SK-N-SH treated with all-trans-retinoic acid at 6 μM for 48 hours (cell line): ENCODE results near the gene ATP2B1.

Experiments
- ATAC-seq: fragments of 200-7000 bp; cut with Tn5 transposase; 3 replicates; pipeline ENCODE4 v1.9.1; 2020; ENCODE audit warnings: mild to moderate bottlenecking, moderate library complexity
- ARNTL ChIP-seq: fragments of 450-650 bp; formaldehyde crosslinking; IDR thresholded peaks from 2 replicates; pipeline ENCODE4 v1.5.0; 2020; ENCODE audit warnings: low read depth, mild to moderate bottlenecking, moderate library complexity, borderline replicate concordance
- BACH2 ChIP-seq: fragments of 250-450 bp; sonication (Bioruptor Pico); IDR thresholded peaks from 2 replicates; pipeline ENCODE4 v1.9.0; 2021; ENCODE audit warnings: mild to moderate bottlenecking, borderline replicate concordance
- CSDC2 ChIP-seq: fragments of 250-450 bp; sonication (Bioruptor Pico); IDR thresholded peaks from 2 replicates; pipeline ENCODE4 v1.5.0; 2020; ENCODE audit warnings: mild to moderate bottlenecking, moderate library complexity
- ESRRG ChIP-seq: fragments of 250-450 bp; sonication (Bioruptor Pico); IDR thresholded peaks from 2 replicates; pipeline ENCODE4 v1.6.1; 2021; ENCODE audit warnings: mild to moderate bottlenecking
- GLIS3 ChIP-seq: fragments of 250-450 bp; sonication (Bioruptor Pico); IDR thresholded peaks from 2 replicates; pipeline ENCODE4 v1.5.0; 2020; ENCODE audit warnings: mild to moderate bottlenecking, moderate library complexity
- ISL1 ChIP-seq: fragments of 250-450 bp; sonication (Bioruptor Pico); IDR thresholded peaks from 2 replicates; pipeline ENCODE4 v2.1.2; 2022; ENCODE audit warnings: mild to moderate bottlenecking, moderate library complexity
- POU6F1 ChIP-seq: fragments of 250-450 bp; sonication (Bioruptor Pico); IDR thresholded peaks from 2 replicates; pipeline ENCODE4 v1.8.0; 2021; ENCODE audit warnings: low read depth, mild to moderate bottlenecking, moderate library complexity, borderline replicate concordance
- PPARA ChIP-seq: fragments of 250-450 bp; sonication (Bioruptor Pico); IDR thresholded peaks from 2 replicates; pipeline ENCODE4 v1.5.0; 2020; ENCODE audit warnings: mild to moderate bottlenecking, borderline replicate concordance
- RARB ChIP-seq: fragments of 250-450 bp; sonication (Bioruptor Pico); IDR thresholded peaks from 2 replicates; pipeline ENCODE4 v1.8.0; 2021; ENCODE audit warnings: mild to moderate bottlenecking, moderate library complexity
- SNAI2 ChIP-seq: fragments of 250-450 bp; sonication (Bioruptor Pico); IDR thresholded peaks from 2 replicates; pipeline ENCODE4 v1.5.0; 2020; ENCODE audit warnings: mild to moderate bottlenecking, moderate library complexity
- TCF4 ChIP-seq: fragments of 250-450 bp; sonication (Bioruptor Pico); IDR thresholded peaks from 2 replicates; pipeline ENCODE4 v1.8.0; 2021; ENCODE audit warnings: mild to moderate bottlenecking, moderate library complexity, borderline replicate concordance
- TOX ChIP-seq: fragments of 250-450 bp; sonication (Bioruptor Pico); IDR thresholded peaks from 2 replicates; pipeline ENCODE4 v1.8.0; 2021; ENCODE audit warnings: mild to moderate bottlenecking, moderate library complexity, borderline replicate concordance
- ZFP3 ChIP-seq: fragments of 250-450 bp; sonication (Bioruptor Pico); IDR thresholded peaks from 2 replicates; pipeline ENCODE4 v1.5.0; 2020; ENCODE audit warnings: mild to moderate bottlenecking, moderate library complexity
- ZFP30 ChIP-seq: fragments of 450-650 bp; formaldehyde crosslinking; IDR thresholded peaks from 2 replicates; pipeline ENCODE4 v1.5.0; 2022; ENCODE audit warnings: mild to moderate bottlenecking, moderate library complexity
- ZNF565 ChIP-seq: fragments of 450-650 bp; formaldehyde crosslinking; conservative IDR thresholded peaks from 2 replicates; pipeline ENCODE4 v1.5.0; 2020; ENCODE audit warnings: low read depth, mild to moderate bottlenecking, moderate library complexity
- ZNF70 ChIP-seq: fragments of 450-650 bp; formaldehyde crosslinking; IDR thresholded peaks from 2 replicates; pipeline ENCODE4 v1.5.0; 2020; ENCODE audit warnings: mild to moderate bottlenecking, moderate library complexity
- ZNF8 ChIP-seq: fragments of 450-650 bp; formaldehyde crosslinking; IDR thresholded peaks from 2 replicates; pipeline ENCODE4 v1.5.0; 2020; ENCODE audit warnings: mild to moderate bottlenecking, moderate library complexity
- TF ChIP-seq, protein P1 (sequence below): fragments of 250-450 bp; sonication (Bioruptor Pico); IDR thresholded peaks from 2 replicates; pipeline ENCODE4 v1.8.0; 2020; ENCODE audit warnings: mild to moderate bottlenecking, moderate library complexity, borderline replicate concordance
- TF ChIP-seq, protein P2 (sequence below): fragments of 250-450 bp; sonication (Bioruptor Pico); IDR thresholded peaks from 2 replicates; pipeline ENCODE4 v1.5.0; 2020; ENCODE audit warnings: mild to moderate bottlenecking, moderate library complexity
- TF ChIP-seq, protein P3 (sequence below): fragments of 250-450 bp; sonication (Bioruptor Pico); IDR thresholded peaks from 2 replicates; pipeline ENCODE4 v1.5.1; 2021; ENCODE audit warnings: mild to moderate bottlenecking, moderate library complexity

The ATP2B1 gene

GRCh38 chr12:89593233-89593632, 115.4 kb downstream of the ATP2B1 start (continued):
- TF ChIP-seq, protein P1, sequence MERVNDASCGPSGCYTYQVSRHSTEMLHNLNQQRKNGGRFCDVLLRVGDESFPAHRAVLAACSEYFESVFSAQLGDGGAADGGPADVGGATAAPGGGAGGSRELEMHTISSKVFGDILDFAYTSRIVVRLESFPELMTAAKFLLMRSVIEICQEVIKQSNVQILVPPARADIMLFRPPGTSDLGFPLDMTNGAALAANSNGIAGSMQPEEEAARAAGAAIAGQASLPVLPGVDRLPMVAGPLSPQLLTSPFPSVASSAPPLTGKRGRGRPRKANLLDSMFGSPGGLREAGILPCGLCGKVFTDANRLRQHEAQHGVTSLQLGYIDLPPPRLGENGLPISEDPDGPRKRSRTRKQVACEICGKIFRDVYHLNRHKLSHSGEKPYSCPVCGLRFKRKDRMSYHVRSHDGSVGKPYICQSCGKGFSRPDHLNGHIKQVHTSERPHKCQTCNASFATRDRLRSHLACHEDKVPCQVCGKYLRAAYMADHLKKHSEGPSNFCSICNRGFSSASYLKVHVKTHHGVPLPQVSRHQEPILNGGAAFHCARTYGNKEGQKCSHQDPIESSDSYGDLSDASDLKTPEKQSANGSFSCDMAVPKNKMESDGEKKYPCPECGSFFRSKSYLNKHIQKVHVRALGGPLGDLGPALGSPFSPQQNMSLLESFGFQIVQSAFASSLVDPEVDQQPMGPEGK (CRISPR knock-in tag) = no peak
- TF ChIP-seq, protein P2, sequence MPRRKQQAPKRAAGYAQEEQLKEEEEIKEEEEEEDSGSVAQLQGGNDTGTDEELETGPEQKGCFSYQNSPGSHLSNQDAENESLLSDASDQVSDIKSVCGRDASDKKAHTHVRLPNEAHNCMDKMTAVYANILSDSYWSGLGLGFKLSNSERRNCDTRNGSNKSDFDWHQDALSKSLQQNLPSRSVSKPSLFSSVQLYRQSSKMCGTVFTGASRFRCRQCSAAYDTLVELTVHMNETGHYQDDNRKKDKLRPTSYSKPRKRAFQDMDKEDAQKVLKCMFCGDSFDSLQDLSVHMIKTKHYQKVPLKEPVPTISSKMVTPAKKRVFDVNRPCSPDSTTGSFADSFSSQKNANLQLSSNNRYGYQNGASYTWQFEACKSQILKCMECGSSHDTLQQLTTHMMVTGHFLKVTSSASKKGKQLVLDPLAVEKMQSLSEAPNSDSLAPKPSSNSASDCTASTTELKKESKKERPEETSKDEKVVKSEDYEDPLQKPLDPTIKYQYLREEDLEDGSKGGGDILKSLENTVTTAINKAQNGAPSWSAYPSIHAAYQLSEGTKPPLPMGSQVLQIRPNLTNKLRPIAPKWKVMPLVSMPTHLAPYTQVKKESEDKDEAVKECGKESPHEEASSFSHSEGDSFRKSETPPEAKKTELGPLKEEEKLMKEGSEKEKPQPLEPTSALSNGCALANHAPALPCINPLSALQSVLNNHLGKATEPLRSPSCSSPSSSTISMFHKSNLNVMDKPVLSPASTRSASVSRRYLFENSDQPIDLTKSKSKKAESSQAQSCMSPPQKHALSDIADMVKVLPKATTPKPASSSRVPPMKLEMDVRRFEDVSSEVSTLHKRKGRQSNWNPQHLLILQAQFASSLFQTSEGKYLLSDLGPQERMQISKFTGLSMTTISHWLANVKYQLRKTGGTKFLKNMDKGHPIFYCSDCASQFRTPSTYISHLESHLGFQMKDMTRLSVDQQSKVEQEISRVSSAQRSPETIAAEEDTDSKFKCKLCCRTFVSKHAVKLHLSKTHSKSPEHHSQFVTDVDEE = no peak

GRCh38 chr12:89589753-89590152, 118.9 kb downstream of the ATP2B1 start:
- TF ChIP-seq GLIS3 (CRISPR knock-in tag) = no peak
- no peak for TF ChIP-seq ZFP3 (CRISPR knock-in tag)
- TF ChIP-seq TOX (CRISPR knock-in tag) = no peak
- no peak for TF ChIP-seq BACH2 (CRISPR knock-in tag)
- no peak for TF ChIP-seq SNAI2 (CRISPR knock-in tag)
- ATAC-seq = no peak

GRCh38 chr12:89578499-89578898, 130.1 kb downstream of the ATP2B1 start:
- no peak for TF ChIP-seq GLIS3 (CRISPR knock-in tag)
- no peak for TF ChIP-seq RARB (CRISPR knock-in tag)
- TF ChIP-seq ZFP3 (CRISPR knock-in tag) = no peak
- TF ChIP-seq, protein P2 = no peak
- no peak for TF ChIP-seq TOX (CRISPR knock-in tag)
- TF ChIP-seq ISL1 (CRISPR knock-in tag) = no peak
- TF ChIP-seq TCF4 (CRISPR knock-in tag) = no peak
- TF ChIP-seq POU6F1 = no peak
- no peak for TF ChIP-seq CSDC2 (CRISPR knock-in tag)
- TF ChIP-seq, protein P1 (CRISPR knock-in tag) = no peak
- no peak for TF ChIP-seq ZNF70
- TF ChIP-seq ZNF8 = no peak
- ATAC-seq = no peak

- ATAC-seq = no peak
- TF ChIP-seq, protein P3, sequence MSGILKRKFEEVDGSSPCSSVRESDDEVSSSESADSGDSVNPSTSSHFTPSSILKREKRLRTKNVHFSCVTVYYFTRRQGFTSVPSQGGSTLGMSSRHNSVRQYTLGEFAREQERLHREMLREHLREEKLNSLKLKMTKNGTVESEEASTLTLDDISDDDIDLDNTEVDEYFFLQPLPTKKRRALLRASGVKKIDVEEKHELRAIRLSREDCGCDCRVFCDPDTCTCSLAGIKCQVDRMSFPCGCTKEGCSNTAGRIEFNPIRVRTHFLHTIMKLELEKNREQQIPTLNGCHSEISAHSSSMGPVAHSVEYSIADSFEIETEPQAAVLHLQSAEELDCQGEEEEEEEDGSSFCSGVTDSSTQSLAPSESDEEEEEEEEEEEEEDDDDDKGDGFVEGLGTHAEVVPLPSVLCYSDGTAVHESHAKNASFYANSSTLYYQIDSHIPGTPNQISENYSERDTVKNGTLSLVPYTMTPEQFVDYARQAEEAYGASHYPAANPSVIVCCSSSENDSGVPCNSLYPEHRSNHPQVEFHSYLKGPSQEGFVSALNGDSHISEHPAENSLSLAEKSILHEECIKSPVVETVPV = no peak
- TF ChIP-seq PPARA (CRISPR knock-in tag) (no peak), ZFP3 (CRISPR knock-in tag) (no peak), ZFP30 (CRISPR knock-in tag) (no peak), ZNF565 (CRISPR knock-in tag) (no peak), ARNTL (CRISPR knock-in tag) (no peak), BACH2 (CRISPR knock-in tag) (no peak), ESRRG (CRISPR knock-in tag) (no peak)
- TF ChIP-seq, protein P1 (CRISPR knock-in tag) = no peak
These were observed 131.9 kb downstream of the ATP2B1 start for GRCh38 chr12:89576572-89577220.
